GM23338 (cell line): Measurements from ENCODE around the gene LHX4. TPM values are rescaled to one million over a fixed set of nuclear protein-coding genes. Genes with fewer than 3 reads are reported as not detected.

Source experiments
- ATAC-seq: fragments of 200-7000 bp; cut with Tn5 transposase; 3 replicates; pipeline ENCODE4 v1.9.1; 2020
- DNase-seq: peaks from one replicate; pipeline ENCODE4 v3.0.0-alpha.2; 2015; ENCODE audit warnings: low spot score
- H2AFZ ChIP-seq: fragments of 200-600 bp; sonication (generic); 2 replicates; pipeline ENCODE4 v1.8.0; 2016; ENCODE audit warnings: antibody characterized with exemption, mild to moderate bottlenecking, moderate library complexity
- H3F3A ChIP-seq: fragments of 200-600 bp; sonication (generic); replicated peaks from 2 replicates; pipeline ENCODE4 v1.8.0; 2017; ENCODE audit warnings: antibody characterized with exemption, mixed run types, low read depth
- H3K27ac ChIP-seq: fragments of 200-600 bp; sonication (generic); 2 replicates; pipeline ENCODE4 v1.6.1; 2016; ENCODE audit warnings: low read depth
- H3K27me3 ChIP-seq: fragments of 200-600 bp; sonication (generic); 2 replicates; pipeline ENCODE4 v1.8.0; 2016; ENCODE audit warnings: mild to moderate bottlenecking, mixed run types, moderate library complexity; ENCODE audit not compliant: insufficient read depth
- H3K36me3 ChIP-seq: fragments of 200-600 bp; sonication (generic); 2 replicates; pipeline ENCODE4 v1.8.0; 2016; ENCODE audit warnings: mild to moderate bottlenecking; ENCODE audit not compliant: insufficient read depth
- H3K4me1 ChIP-seq: fragments of 200-600 bp; sonication (generic); 2 replicates; pipeline ENCODE4 v1.8.0; 2016; ENCODE audit warnings: mild to moderate bottlenecking, moderate library complexity; ENCODE audit not compliant: insufficient read depth
- H3K4me2 ChIP-seq: fragments of 200-600 bp; sonication (generic); 2 replicates; pipeline ENCODE4 v1.7.1; 2017; ENCODE audit warnings: mixed run types
- H3K4me3 ChIP-seq: fragments of 200-600 bp; sonication (generic); 2 replicates; pipeline ENCODE4 v1.6.1; 2016; ENCODE audit warnings: mixed run types
- H3K79me2 ChIP-seq: fragments of 200-600 bp; sonication (generic); replicated peaks from 2 replicates; pipeline ENCODE4 v1.8.0; 2017; ENCODE audit warnings: mild to moderate bottlenecking; ENCODE audit not compliant: insufficient read depth
- H3K9me2 ChIP-seq: fragments of 200-600 bp; sonication (generic); 2 replicates; pipeline ENCODE4 v1.8.0; 2017; ENCODE audit not compliant: insufficient read depth
- H4K20me1 ChIP-seq: fragments of 200-600 bp; sonication (generic); replicated peaks from 2 replicates; pipeline ENCODE4 v1.8.0; 2017; ENCODE audit warnings: mild to moderate bottlenecking; ENCODE audit not compliant: insufficient read depth
- H3K27ac Mint-ChIP-seq: 2 replicates; pipeline ENCODE4 v1.8.0; 2020; ENCODE audit warnings: inconsistent platforms, mild to moderate bottlenecking, moderate library complexity, mixed read lengths
- H3K27me3 Mint-ChIP-seq: 3 replicates; pipeline ENCODE4 v1.8.0; 2022; ENCODE audit warnings: low read depth, mild to moderate bottlenecking, moderate library complexity, mixed read lengths, inconsistent platforms; ENCODE audit not compliant: insufficient read depth, poor library complexity
- H3K36me3 Mint-ChIP-seq: 3 replicates; pipeline ENCODE4 v1.8.0; 2021; ENCODE audit warnings: low read depth, mild to moderate bottlenecking, inconsistent platforms, moderate library complexity, mixed read lengths
- H3K4me1 Mint-ChIP-seq: 3 replicates; pipeline ENCODE4 v1.8.0; 2020; ENCODE audit warnings: mild to moderate bottlenecking, inconsistent platforms, mixed read lengths
- H3K4me3 Mint-ChIP-seq: 3 replicates; pipeline ENCODE4 v1.8.0; 2021; ENCODE audit warnings: moderate library complexity, mild to moderate bottlenecking, inconsistent platforms, mixed read lengths
- H3K9me3 Mint-ChIP-seq: 3 replicates; pipeline ENCODE4 v1.8.0; 2020; ENCODE audit warnings: moderate library complexity, mild to moderate bottlenecking, inconsistent platforms, mixed read lengths
- CREB1 ChIP-seq: fragments of 250-450 bp; sonication (Bioruptor Pico); IDR thresholded peaks from 2 replicates; pipeline ENCODE4 v1.5.0; 2020; ENCODE audit warnings: low read depth, mild to moderate bottlenecking, moderate library complexity
- CTCF ChIP-seq, 2 experiments: fragments of 200-600 bp in 1 of 2; sonication (generic) in 1 of 2; conservative IDR thresholded peaks; 2 replicates each; pipeline versions ENCODE4 v1.5.1 to v1.6.1; 2016 to 2017; ENCODE audit warnings: antibody characterized with exemption in 2 of 2, low read depth in 2 of 2, mild to moderate bottlenecking in 2 of 2, moderate library complexity in 1 of 2
- ETS1 ChIP-seq: IDR thresholded peaks from 2 replicates; pipeline ENCODE4 v1.6.1; 2016; ENCODE audit warnings: antibody characterized with exemption
- EZH2 ChIP-seq: fragments of 200-600 bp; sonication (generic); IDR thresholded peaks from one replicate; pipeline ENCODE4 v1.8.0; 2017; ENCODE audit warnings: antibody characterized with exemption, mild to moderate bottlenecking, low read depth; ENCODE audit not compliant: unreplicated experiment
- EZH2phosphoT487 ChIP-seq: fragments of 200-600 bp; sonication (generic); IDR thresholded peaks from one replicate; pipeline ENCODE4 v1.8.1; 2018; ENCODE audit warnings: antibody characterized with exemption; ENCODE audit not compliant: unreplicated experiment
- JUNB ChIP-seq: IDR thresholded peaks from one replicate; pipeline ENCODE4 v1.6.1; 2016; ENCODE audit warnings: antibody characterized with exemption; ENCODE audit not compliant: unreplicated experiment
- NANOG ChIP-seq: IDR thresholded peaks from 2 replicates; pipeline ENCODE4 v1.6.1; 2016; ENCODE audit warnings: antibody characterized with exemption, borderline replicate concordance
- POLR2AphosphoS5 ChIP-seq: IDR thresholded peaks from 2 replicates; pipeline ENCODE4 v1.6.1; 2016; ENCODE audit warnings: antibody characterized with exemption, low read depth
- REST ChIP-seq: IDR thresholded peaks from one replicate; pipeline ENCODE4 v1.6.1; 2018; ENCODE audit warnings: antibody characterized with exemption; ENCODE audit not compliant: unreplicated experiment
- STAT1 ChIP-seq: IDR thresholded peaks from one replicate; pipeline ENCODE4 v1.6.1; 2016; ENCODE audit warnings: antibody characterized with exemption; ENCODE audit not compliant: unreplicated experiment
- ZNF114 ChIP-seq: fragments of 250-450 bp; sonication (Bioruptor Pico); IDR thresholded peaks from 2 replicates; pipeline ENCODE4 v1.5.0; 2020; ENCODE audit warnings: mild to moderate bottlenecking, moderate library complexity
- ZNF331 ChIP-seq: fragments of 250-450 bp; sonication (Bioruptor Pico); IDR thresholded peaks from 2 replicates; pipeline ENCODE4 v1.5.0; 2020; ENCODE audit warnings: low read depth, mild to moderate bottlenecking, moderate library complexity
- ZNF462 ChIP-seq: fragments of 250-450 bp; sonication (Bioruptor Pico); IDR thresholded peaks from 2 replicates; pipeline ENCODE4 v1.5.0; 2020; ENCODE audit warnings: mild to moderate bottlenecking, moderate library complexity
- polyA plus RNA-seq: library from polyadenylated mRNA; unstranded; fragments of >200 nt; fragmentation: Nextera tagmentation; extraction: Ambion mirVana; gene quantifications from 2 replicates; pipeline ENCODE4 v1.2.1, GENCODE V29; 2016
- total RNA-seq: library from RNA; depleted of rRNA; stranded (reverse); fragments of >200 nt; shearing (Covaris generic); gene quantifications from 2 replicates; pipeline ENCODE4 v1.2.3, GENCODE V29; 2014

The LHX4 gene
- total and polyA plus RNA-seq, 2 experiments from 2014 or later: 1.4 to 2.5 TPM

- Mint-ChIP-seq H3K27me3 (no peaks in the 10 kb centered on the region), H3K27ac (no peak overlapping the region; the same call in 1 of the 2 replicates), H3K36me3 (peaks cover 17% of the 10 kb centered on the region; the same call in 2 of the 3 replicates), H3K9me3 (no peaks in the 10 kb centered on the region), H3K4me1 (no peaks in the 10 kb centered on the region; the same call in 2 of the 3 replicates), H3K4me3 (no peak overlapping the region)
- H3K36me3 ChIP-seq: no peaks in the 10 kb centered on the region
- H3K27me3 ChIP-seq: no peaks in the 10 kb centered on the region
- TF ChIP-seq ETS1 (no peak), POLR2AphosphoS5 (no peak), CTCF (conservative IDR thresholded peaks at IDR 0.05; ENCODE audit: low read depth in 2 of 2) (no peak), ZNF114 (CRISPR knock-in tag) (no peak), REST (no peak), ZNF462 (no peak), JUNB (no peak), NANOG (no peak), EZH2 (no peak), STAT1 (no peak), EZH2phosphoT487 (no peak), ZNF331 (CRISPR knock-in tag) (no peak), CREB1 (no peak)
- H3F3A ChIP-seq: no peaks in the 10 kb centered on the region
- no peak overlapping the region for H3K4me3 ChIP-seq
- no peaks in the 10 kb centered on the region for H3K79me2 ChIP-seq
- no peaks in the 10 kb centered on the region for H4K20me1 ChIP-seq
- H3K9me2 ChIP-seq: no peaks in the 10 kb centered on the region
- no peak overlapping the region for H3K27ac ChIP-seq
- no peaks in the 10 kb centered on the region for H3K4me1 ChIP-seq
- DNase-seq: no peak
- no peak overlapping the region for H2AFZ ChIP-seq
- no peak for ATAC-seq
- no peak overlapping the region for H3K4me2 ChIP-seq
Observed at GRCh38 chr1:180290265-180291001, 60.4 kb downstream of the LHX4 start.
